NCI-H2227 treated with DMSO at 0.1 percent for 48 hours (cell line): Measurements from ENCODE around the gene MAD1L1.
"Not testable (repeated sequence)": the region's sequence is repeated elsewhere in the genome, so short reads cannot be mapped to it uniquely, and the experiment has no call there.

Experiments used
- DNase-seq: peaks from one replicate; lab custom pipeline; 2025; lab: John Stamatoyannopoulos, UW

Gene MAD1L1

GRCh38 chr7:1849351-1850041 lies 383.2 kb downstream of the MAD1L1 start:
- DNase-seq: no peak

GRCh38 chr7:1848911-1849311 lies 383.8 kb downstream of the MAD1L1 start:
- no peak for DNase-seq

- DNase-seq: no peak
Observed at GRCh38 chr7:1848013-1848640, 384.6 kb downstream of the MAD1L1 start.

GRCh38 chr7:1847260-1848001 lies 385.3 kb downstream of the MAD1L1 start:
- no peak for DNase-seq

- no peak for DNase-seq
Observed at GRCh38 chr7:1846331-1847065, 386.2 kb downstream of the MAD1L1 start.

- DNase-seq: no peak
Observed at GRCh38 chr7:1845536-1846311, 387.0 kb downstream of the MAD1L1 start.

GRCh38 chr7:1844951-1845390 lies 387.8 kb downstream of the MAD1L1 start:
- no peak for DNase-seq

- DNase-seq: no peak
Observed at GRCh38 chr7:1844336-1844950, 388.3 kb downstream of the MAD1L1 start.

GRCh38 chr7:1843921-1844335 lies 388.8 kb downstream of the MAD1L1 start:
- DNase-seq: no peak

- DNase-seq: no peak
Observed at GRCh38 chr7:1843271-1843861, 389.4 kb downstream of the MAD1L1 start.

- no peak for DNase-seq
Observed at GRCh38 chr7:1842321-1843221, 390.2 kb downstream of the MAD1L1 start.

- DNase-seq: not testable (repeated sequence)
Observed at GRCh38 chr7:1841286-1842021, 391.3 kb downstream of the MAD1L1 start.

GRCh38 chr7:1840744-1841143 lies 392.0 kb downstream of the MAD1L1 start:
- not testable (repeated sequence) for DNase-seq

- no peak for DNase-seq
Observed at GRCh38 chr7:1839701-1840100, 393.0 kb downstream of the MAD1L1 start.

- DNase-seq: not testable (repeated sequence)
Observed at GRCh38 chr7:1838911-1839531, 393.7 kb downstream of the MAD1L1 start.

- not testable (repeated sequence) for DNase-seq
Observed at GRCh38 chr7:1838544-1838872, 394.2 kb downstream of the MAD1L1 start.

- not testable (repeated sequence) for DNase-seq
Observed at GRCh38 chr7:1837696-1838543, 394.8 kb downstream of the MAD1L1 start.
